ENCODE measurements around the gene IFIT3.

The IFIT3 gene

GRCh38 chr10:89355394-89355931 is 27.7 kb downstream of the IFIT3 start:
- no peak for DNase-seq (ENCODE audit: low read depth in 2 of 2, low spot score in 1 of 2)

DNA sequence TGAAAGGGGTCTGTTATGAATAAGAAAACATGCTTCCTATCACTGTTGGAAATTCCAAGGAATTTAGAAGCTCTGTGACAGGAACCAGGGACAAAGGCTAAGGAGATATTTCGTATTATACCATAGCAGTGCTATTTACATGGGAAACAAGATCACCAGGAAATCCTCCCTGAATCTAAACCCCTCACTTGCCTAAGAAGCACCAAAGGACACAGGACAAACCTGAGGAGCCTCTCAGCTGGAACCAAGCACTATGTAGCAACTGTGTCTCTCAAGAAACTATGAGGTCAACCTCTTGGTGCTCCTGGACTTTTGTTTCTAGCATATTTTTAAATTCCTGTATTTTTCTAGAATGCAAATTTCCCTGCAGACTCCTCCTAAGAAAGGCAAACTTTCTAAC is 29.3 kb downstream of the IFIT3 start:
- no peak for DNase-seq (ENCODE audit: low read depth in 2 of 2, low spot score in 1 of 2)

DNA sequence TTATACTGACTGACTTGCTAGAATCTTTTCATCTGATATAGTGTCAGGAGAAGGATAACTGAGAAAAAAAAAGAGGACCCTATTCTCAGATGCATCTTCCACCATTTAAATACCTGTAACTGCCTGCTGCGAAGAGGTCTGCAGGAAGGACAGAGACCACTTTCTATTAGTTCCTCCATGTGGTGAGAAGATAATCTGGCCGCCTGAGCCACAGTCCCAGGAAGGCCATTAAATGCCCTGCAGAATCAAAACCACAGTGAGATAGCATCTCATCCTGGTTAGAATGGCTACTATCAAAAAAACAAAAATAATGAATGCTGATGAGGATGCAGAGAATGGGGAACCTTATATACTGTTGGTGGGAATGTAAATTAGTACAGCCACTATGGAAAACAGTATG is 30.2 kb downstream of the IFIT3 start:
- DNase-seq (ENCODE audit: low read depth in 2 of 2, low spot score in 1 of 2): no peak

GRCh38 chr10:89360157-89360556 is 32.4 kb downstream of the IFIT3 start:
- DNase-seq (ENCODE audit: low read depth in 2 of 2, low spot score in 1 of 2): no peak

DNA sequence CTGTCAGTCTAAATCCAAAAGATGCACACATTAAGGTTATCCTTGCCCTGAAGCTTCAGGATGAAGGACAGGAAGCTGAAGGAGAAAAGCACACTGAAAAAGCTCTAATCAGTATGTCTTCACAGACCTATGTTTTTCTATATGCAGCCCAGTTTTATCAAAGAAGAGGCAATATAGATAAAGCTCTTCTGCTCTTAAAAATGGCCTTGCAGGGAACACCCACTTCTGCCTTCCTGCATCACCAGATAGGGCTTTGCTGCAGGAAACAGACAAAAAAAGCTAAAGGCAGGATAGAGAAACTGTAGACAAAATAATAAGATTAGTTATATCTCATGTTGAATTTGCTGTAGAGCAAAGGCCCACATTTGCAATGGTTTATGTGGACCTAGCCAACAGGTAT is 35.1 kb downstream of the IFIT3 start:
- no peak for DNase-seq (ENCODE audit: low read depth in 2 of 2, low spot score in 1 of 2)

GRCh38 chr10:89363729-89364442 is 36.1 kb downstream of the IFIT3 start:
- DNase-seq (ENCODE audit: low read depth in 2 of 2, low spot score in 1 of 2): no peak

GRCh38 chr10:89364531-89364930 is 36.7 kb downstream of the IFIT3 start:
- no peak for DNase-seq (ENCODE audit: low read depth in 2 of 2, low spot score in 1 of 2)

GRCh38 chr10:89367529-89367928 is 39.7 kb downstream of the IFIT3 start:
- DNase-seq (ENCODE audit: low read depth in 2 of 2, low spot score in 1 of 2): no peak

DNA sequence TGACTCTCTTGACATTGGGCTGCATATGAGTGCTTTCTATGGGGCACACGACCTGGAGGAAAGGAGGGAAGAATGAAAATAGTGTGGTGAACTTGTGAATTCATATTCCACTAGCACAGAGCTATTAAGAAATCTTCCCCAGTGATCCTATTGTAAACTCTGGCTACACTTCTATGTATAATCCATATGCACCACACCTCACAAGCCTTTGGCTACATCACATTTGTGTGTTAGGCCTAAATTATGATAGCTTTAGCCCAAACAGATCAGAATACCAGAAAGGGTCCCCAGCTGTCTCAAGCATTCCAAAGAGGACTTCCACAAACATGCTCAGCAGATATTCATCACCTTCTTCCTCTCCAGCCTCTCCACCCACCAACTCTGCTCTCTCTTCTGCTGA is 40.3 kb downstream of the IFIT3 start:
- no peak for DNase-seq (ENCODE audit: low read depth in 2 of 2, low spot score in 1 of 2)

DNA sequence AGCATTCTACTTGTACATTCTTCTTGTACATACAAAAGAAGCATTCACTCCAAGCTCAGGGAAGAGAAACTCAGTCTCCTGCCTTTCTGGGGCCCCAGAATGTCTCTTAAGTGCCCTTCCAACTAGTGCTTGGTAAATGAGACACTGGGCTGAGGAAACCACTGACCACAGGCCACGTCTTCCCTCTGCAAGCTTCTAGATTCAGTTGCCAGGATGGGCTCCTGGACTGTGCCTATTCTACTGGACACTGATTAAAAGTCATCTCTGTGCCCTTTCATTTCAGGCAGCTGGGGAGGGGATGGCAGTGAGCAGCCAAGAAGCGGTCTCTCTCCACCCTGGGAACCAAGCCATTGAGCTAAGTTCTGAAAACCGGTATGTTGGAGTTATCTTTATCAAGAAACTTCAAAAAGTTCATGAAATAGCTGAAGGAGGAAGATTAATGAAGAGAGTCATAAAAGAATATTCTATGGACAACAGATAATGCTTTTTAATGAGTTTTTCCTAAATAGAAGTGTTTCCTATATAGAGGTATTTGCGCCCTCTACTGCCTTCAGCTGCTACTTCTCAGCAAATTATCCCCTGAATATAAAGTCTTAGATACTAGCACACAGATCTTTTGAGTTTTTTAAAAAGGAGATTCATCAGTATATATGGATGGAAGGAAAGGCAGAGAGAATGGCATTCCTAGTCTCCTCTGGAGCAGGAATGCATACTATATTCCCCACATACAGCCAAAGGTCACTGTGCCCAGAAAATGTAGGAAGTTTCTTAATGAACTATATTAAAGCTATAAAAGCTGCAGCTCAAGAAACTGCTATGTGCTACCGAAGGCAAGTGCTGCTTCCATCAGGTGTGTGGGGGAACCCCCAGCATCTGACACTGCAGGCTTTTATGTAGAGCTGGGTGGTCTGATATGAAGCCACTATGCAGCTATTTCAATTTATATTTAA is 41.6 kb downstream of the IFIT3 start:
- DNase-seq (ENCODE audit: low read depth in 2 of 2, low spot score in 1 of 2): no peak

DNA sequence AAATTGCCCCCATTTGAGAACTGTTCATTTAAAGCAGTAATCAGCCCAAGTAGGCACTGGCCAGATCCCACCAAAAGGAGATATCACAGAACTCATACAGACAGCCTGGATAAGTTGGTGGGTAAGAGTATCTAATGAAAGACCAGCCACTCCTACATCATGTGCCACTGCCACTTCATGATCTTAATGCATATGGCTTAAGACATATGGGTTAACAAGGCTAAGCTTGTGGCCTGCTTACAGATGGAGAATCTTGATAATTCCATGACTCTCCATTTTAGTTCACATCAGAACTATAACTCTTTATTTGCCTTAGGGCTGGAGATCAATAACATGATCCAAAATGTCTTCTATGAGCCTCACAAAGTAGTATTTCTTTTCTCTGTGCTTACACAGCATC is 43.3 kb downstream of the IFIT3 start:
- no peak for DNase-seq (ENCODE audit: low read depth in 2 of 2, low spot score in 1 of 2)

GRCh38 chr10:89371987-89372386 is 44.2 kb downstream of the IFIT3 start:
- DNase-seq (ENCODE audit: low read depth in 2 of 2, low spot score in 1 of 2): no peak

- DNase-seq (ENCODE audit: low read depth in 2 of 2, low spot score in 1 of 2): no peak
Measured at GRCh38 chr10:89373916-89374711, 46.3 kb downstream of the IFIT3 start.

GRCh38 chr10:89374713-89375141 is 46.9 kb downstream of the IFIT3 start:
- no peak for DNase-seq (ENCODE audit: low read depth in 2 of 2, low spot score in 1 of 2)

- DNase-seq (ENCODE audit: low read depth in 2 of 2, low spot score in 1 of 2): no peak
Measured at GRCh38 chr10:89377705-89378637, 50.2 kb downstream of the IFIT3 start, which contains the start of gene IFIT1B. TSS of gene IFIT1B (plus strand) at chr10:89378056. CDS start at chr10:89378136, 80 bp downstream.

DNA sequence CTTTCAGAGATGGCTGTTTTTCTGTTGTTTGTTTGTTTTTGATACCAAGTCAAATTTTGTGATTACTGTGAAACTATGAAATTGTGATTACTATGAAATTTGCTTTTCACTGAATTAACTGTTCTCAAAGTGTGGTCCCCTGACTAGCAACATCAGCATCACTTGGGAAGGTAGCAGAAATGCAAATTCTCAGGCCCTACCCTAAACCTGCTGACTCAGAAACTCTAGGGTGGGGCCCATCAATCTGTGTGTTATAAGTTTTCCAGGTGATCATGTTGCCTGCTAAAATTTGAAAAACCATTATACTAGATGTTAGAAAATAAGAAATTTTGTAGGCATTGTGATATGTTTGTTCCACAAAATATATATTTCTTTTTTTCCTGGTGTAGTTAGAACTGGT is 51.3 kb downstream of the IFIT3 start:
- no peak for DNase-seq (ENCODE audit: low read depth in 2 of 2, low spot score in 1 of 2)

GRCh38 chr10:89382757-89383156 is 55.0 kb downstream of the IFIT3 start:
- DNase-seq (ENCODE audit: low read depth in 2 of 2, low spot score in 1 of 2): no peak

DNA sequence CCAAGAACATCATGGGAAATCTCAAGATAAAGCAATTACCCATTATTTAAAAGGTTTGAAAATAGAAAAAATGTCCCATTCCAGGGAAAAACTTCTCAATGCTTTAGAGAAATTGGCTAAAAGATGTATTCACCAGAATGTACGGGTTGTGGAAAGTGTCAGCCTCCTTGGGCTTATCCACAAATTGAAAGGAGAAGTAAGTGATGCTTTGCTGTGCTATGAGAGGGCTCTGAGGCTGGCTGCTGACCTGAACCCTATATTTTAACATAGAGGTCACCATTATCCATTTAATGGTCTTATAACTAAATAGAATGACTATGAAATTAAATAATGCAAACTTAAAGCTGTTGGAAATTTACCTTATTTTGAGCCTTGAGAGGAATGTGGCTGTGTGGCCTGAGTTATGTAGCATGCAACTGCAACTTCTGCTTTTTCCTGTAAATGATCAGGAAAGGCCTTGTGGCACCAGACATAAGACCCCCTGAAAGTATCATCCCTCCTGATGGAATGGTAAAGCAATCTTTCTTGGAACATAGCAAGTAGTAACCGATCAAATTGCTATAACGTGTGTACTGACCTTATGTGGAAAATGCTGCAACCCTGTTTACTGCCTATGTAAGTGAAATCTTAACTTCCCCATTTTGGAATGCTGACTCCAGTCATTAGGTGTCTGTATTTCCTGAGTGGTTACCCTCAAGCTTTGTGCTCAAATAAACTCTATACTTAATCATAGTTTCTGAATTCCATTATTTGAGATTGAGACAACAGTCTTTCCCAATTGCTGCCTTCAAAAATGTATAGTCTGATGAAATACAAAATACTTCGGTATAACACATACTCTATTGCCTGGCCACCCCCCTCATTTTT is 56.9 kb downstream of the IFIT3 start:
- DNase-seq (ENCODE audit: low read depth in 2 of 2, low spot score in 1 of 2): no peak

- no peak for DNase-seq (ENCODE audit: low read depth in 2 of 2, low spot score in 1 of 2)
Measured at GRCh38 chr10:89388806-89389205, 61.0 kb downstream of the IFIT3 start.

All from stimulated activated CD8-positive, alpha-beta memory T cell treated with anti-CD3 and anti-CD28 coated beads, Interleukin-4, amount 100 ng/mL, for 1 hour (primary cell).